ENCODE measurements around the gene SDK1.

- TF ChIP-seq CTCF (tag by site-specific recombination; IDR thresholded peaks at IDR 0.05) (no peak), ZNF157 (tag by site-specific recombination; IDR thresholded peaks at IDR 0.05) (no peak), ZBTB7A (tag by site-specific recombination; IDR thresholded peaks at IDR 0.05; ENCODE audit: low read depth) (no peak), ZNF335 (tag by site-specific recombination; conservative IDR thresholded peaks at IDR 0.05) (no peak), REST (tag by site-specific recombination; IDR thresholded peaks at IDR 0.05) (no peak), ZNF248 (tag by site-specific recombination; IDR thresholded peaks at IDR 0.05) (no peak), ZNF639 (tag by site-specific recombination; IDR thresholded peaks at IDR 0.05) (no peak), ZNF23 (tag by site-specific recombination; IDR thresholded peaks at IDR 0.05; ENCODE audit: borderline replicate concordance) (no peak)
These were observed 586.1 kb downstream of the SDK1 start for GRCh38 chr7:3887096-3887690.

All from HEK293 (cell line).